GM10847 (cell line): ENCODE results near the gene GPR153.

Source experiments
- POLR2A ChIP-seq: IDR thresholded peaks from 2 replicates; pipeline ENCODE4 v1.6.1; 2011; ENCODE audit not compliant: insufficient read length; ENCODE audit errors: extremely low read depth

Gene GPR153

GRCh38 chr1:6294080-6294889 lies 33.4 kb upstream of the GPR153 start:
- TF ChIP-seq POLR2A: no peak

GRCh38 chr1:6292102-6292501 lies 31.2 kb upstream of the GPR153 start:
- TF ChIP-seq POLR2A: no peak

DNA sequence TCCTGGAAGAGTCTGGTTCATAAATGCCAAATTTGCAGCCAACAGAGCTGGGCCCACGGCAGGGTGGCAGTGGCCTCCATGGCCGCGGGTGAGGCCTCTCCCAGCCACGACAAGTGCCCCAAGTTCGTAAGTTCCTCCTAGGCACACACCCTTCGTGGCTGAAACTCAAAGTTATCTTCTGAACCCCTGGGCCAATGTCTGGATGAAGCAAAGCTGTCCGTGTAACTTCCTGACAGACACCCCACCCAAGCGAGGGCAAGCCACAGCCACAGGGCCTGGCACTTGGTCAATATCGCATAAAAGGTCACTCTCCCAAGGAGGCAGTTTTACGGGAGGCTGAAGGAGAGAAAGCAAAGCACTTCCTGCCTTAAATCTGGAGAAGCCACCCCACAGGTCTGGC lies 27.8 kb upstream of the GPR153 start:
- no peak for TF ChIP-seq POLR2A

- no peak for TF ChIP-seq POLR2A
Measured at GRCh38 chr1:6288026-6288425, 27.1 kb upstream of the GPR153 start.

DNA sequence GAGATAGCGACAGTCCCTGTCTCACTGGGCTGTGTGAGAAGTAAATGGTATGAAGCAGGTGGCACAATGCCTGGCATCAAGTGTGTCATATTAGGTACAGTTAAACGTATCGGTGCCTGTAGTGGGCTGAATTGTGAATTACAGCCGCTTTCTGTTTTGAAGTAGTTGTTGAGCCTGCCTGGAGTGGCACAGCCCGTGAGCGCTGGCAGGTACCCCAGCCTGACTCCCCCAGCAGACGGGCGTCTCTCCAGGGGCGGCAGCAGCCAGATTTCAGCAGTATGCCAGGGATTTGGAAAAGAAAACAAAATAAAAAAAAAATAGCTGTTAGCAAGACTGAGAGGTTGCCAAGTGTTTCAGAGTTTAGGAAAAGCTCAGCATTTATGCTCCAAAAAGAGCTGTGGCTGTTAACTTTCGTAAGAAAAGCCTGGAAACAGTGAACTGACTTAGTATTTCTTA lies 26.6 kb upstream of the GPR153 start:
- TF ChIP-seq POLR2A: no peak

DNA sequence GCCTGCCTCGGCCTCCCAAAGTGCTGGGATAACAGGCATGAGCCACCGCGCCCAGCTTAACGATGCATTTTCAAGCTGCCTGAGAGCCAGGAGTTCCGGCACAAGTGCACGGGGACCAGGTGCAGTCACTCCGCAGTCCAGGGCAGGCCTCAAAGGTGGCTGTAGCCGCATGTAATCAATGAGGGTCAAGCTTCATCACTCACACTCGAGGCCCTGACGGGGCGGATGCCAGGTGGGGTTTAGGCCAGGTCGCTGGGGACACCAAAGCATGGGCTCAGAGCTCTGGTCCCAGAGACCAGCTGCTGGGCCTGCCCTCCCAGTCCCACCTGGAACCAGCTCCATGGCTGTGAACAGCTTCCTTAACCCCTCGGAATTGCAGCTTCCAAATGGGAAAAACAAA lies 26.1 kb upstream of the GPR153 start:
- no peak for TF ChIP-seq POLR2A

- no peak for TF ChIP-seq POLR2A
Measured at GRCh38 chr1:6286266-6286665, 25.4 kb upstream of the GPR153 start.

DNA sequence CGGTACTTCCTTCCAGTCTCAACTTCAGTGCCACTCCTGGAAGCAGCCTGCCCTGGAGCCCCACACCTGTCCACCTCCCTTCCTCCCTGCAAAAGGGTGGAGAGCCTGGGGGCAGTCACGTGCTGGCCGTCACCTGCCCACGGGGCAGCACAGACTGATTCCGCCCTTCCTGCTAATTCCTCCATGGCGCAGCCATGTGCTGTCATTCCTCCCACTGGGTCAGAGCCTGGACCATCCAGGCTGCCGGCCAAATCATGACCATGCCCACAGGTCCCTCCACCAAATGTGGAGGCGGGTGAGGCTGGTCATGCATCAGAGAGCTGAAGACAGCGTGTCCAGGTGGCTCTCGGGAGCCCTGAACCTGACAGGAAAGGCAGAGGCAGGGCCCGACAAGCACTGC lies 24.4 kb upstream of the GPR153 start:
- no peak for TF ChIP-seq POLR2A

- no peak for TF ChIP-seq POLR2A
Measured at GRCh38 chr1:6282577-6283270, 21.8 kb upstream of the GPR153 start.

GRCh38 chr1:6281511-6282402 lies 20.9 kb upstream of the GPR153 start:
- TF ChIP-seq POLR2A: no peak

- TF ChIP-seq POLR2A: no peak
Measured at GRCh38 chr1:6280761-6281451, 20.0 kb upstream of the GPR153 start.

GRCh38 chr1:6279613-6280383 lies 18.9 kb upstream of the GPR153 start:
- TF ChIP-seq POLR2A: no peak

- no peak for TF ChIP-seq POLR2A
Measured at GRCh38 chr1:6279066-6279465, 18.2 kb upstream of the GPR153 start.

DNA sequence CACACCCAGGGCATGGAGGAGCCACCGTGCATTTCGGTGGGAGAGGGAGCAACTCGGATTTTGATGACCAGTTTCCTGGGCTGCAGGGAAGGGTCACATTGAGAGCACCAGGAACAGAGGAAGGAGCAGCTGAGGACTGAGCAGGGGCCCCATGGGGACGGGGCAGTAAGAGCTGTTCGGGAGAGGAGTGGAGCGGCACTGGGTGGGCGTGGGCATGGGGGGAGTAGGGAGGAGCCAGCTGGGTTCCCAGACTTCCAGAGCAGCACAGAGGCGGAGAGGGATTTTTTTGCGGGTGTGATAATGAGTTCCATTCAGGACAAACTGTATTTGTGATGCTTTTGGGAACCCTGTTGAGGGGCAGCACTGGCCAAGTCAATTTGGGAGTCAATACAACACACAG lies 17.4 kb upstream of the GPR153 start:
- TF ChIP-seq POLR2A: no peak

DNA sequence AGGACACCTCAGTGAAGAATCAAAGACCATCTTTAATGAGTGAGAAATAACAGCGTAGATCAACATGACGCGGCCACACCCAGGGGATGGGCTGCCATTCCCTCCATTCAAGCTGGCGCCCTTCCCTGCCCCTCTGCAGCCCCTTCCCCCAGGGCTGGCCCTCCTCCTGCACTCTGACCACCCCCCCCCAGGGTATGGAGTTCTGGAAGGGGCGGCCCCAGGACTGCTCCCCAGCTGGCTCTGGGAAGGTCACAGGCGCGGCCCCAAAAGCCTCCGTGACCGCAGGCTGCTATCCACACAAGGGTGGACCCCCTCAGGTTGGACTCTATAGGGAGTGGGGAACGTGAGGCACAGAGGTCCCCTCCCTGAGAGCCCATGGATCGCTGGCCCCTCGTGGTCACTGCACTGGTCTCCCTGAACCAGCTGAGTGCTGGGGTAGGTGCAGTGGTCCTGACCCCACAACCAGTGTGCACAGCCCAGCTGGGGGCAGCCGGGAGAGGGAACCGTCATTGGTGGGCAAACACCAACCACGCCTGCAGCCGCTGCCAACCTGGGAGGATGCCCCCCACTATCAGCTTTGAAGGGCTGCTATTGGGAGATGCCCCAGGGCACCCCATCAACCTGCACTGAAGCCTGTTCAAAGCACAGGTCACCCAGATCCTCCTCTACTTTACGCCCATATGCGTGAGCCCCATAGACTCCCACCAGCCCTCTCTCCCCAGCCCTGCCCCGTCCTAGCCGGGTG lies 16.1 kb upstream of the GPR153 start:
- no peak for TF ChIP-seq POLR2A
